CD4-positive, alpha-beta T cell treated with Interleukin-4 for 4 hours (primary cell): Measurements from ENCODE around the gene SRP68.
"Not testable (repeated sequence)": the region's sequence is repeated elsewhere in the genome, so short reads cannot be mapped to it uniquely, and the experiment has no call there.

ENCODE experiments used
- DNase-seq: peaks from one replicate; pipeline ENCODE4 v3.0.0-alpha.2; 2020

SRP68 gene

GRCh38 chr17:76089680-76090516, 17.6 kb upstream of the SRP68 start:
- DNase-seq, result no peak

GRCh38 chr17:76088868-76089576, 16.7 kb upstream of the SRP68 start:
- DNase-seq, result no peak

- DNase-seq, result no peak
Observed at GRCh38 chr17:76088041-76088867, 15.9 kb upstream of the SRP68 start.

- DNase-seq, result no peak
Observed at GRCh38 chr17:76087531-76087930, 15.2 kb upstream of the SRP68 start.

DNA sequence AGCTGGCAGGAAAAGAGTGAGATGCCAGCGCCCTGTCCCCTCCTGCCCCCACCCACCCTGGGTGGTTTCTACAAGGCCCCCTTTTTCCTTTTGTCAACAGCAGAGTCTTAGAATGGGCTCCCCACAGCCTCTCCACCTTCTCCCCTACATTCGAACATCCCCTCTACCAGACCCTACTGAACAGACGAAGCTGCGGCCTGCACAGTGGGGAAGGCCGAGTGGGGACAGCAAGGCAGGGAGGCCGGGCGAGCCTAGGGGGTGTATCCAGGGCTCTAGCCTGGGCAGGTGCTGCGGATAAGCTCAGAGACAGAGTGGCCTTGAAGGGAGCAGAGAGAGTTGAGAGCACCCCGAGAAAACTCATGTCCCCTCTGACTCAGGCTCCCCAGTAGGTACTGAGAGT, 14.1 kb upstream of the SRP68 start:
- DNase-seq, result no peak

DNA sequence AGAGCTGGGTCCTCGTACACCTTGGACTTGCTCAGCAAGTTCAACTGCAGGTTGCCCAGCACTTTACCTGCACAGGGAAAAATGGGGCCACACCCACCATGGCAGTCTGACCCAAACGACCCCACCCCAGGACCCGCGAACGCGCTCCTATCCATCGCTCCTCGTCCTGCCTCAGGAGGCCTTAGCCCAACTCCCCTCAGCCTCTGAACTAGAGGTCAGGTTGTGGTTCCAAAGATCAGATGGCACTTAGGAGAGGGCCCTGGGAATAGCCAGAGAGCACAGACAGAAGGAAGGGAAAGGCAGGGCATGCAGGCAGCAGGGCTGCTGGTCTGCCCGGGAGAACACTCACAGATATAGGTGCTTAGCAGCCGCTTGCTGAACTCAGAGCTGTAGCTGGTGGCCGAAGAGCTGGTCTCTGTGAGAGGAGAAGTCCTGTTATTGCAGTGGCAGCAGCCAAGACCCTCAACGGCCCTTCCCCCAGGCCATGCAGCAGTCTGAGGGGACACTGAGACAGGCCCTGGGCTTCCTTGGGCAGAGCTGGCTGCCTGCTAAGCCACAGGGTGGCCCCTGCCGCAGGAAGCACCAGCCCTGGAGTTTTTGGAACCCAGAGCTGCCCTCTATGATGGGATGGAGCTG, 13.5 kb upstream of the SRP68 start:
- no peak for DNase-seq

DNA sequence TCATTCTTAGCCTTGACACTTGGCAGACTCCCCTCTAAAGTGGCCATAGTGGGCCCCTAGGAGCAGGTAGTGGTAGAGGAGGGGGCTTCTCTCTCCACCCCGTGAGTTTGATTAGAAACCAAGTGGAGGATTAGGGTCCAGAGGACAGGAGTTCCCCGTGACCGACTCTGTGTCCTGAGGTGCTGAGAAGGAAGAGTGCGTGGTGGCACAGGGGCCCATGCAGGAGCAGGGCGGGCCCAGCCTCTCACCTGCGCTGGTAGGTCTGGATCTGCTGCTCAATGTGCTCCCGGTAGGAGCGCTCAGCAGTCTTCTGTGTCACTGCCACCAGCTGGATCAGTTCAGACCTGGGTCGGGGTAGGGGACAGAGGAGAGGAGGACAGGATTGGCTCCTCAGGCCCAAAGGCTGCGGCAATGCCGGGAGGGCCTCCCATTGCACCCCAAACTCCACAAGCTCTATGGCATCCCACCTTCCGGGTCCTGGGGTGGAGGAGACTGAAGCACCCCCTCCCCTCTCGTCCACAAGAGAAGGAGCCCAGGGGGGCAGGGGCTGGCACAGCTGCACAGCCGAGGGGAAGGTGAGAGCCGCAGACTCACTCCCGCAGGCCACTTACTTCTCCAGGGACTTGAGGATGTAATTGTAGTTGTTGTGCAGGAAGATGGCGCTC, 12.9 kb upstream of the SRP68 start:
- no peak for DNase-seq

DNA sequence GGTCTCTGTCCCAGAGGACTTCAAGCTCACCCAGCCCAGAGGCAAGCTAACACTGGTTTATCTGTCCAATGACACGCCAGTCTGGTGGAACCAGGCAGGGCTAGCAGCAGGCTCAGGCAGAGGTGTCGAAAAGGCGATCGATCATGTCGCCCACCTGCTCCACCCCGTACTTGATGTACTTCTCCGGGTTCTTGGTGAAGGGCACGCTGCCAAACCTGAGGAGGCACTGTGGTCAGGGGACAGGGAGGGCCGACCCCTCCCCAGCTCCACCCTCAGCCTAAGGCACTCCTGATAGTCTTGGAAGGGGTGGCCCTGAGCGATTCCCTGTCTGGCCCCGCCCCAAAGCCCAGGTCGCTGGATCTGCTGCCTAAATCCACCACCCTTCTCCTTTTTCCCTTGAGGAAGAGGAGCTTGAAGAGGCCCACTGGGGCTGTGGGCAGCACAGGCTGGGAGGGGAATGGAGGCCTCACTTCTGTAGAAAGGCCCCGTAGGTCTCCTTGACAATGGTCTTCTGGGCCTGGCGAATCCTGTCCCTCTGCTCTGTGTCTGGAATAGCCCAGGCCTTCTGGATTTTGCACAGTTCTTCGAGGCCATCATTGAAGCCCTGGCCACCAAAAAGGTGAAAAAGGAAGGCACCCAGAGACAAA, 11.3 kb upstream of the SRP68 start:
- no peak for DNase-seq

DNA sequence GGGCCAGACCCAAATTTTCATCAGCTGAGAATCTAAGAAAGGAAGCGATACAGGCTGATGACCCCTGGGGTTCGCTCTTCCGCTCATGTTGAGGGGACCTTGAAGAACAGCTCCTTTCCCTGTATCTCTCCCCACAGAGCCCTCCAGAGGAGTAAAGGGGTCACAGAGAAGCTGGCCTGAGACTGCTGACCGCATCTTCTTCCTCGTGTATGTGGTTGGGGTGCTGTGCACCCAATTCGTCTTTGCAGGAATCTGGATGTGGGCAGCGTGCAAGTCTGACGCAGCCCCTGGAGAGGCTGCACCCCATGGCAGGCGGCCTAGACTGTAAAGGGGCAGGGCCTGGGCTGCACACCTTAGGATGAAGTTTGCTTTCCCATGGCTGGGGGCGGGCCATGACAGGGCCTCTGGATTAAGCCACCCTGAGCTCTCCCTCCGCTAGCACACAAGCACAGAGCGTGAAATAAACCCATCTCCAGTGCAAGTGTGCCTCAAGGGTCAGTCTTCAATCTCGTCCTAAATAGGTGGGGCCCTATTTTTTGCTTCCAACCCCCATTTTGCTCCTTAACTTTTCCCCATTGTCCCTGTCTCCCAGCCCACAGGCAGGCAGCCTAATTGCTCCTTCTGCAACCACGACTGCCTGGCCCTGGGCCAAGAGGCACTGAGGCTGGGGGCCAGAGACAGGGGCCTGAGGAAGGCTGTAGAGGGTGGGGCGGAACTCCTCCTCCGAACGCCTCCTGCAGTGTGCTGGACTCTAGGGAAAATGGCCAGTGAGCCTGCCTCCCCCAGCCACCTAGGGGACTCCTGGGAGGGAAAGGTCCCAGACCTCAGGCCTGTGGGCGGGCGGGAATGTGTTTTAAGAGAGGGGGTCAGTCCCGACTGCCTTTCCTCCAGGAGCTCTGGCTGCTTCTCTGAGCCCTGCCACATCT, 10.3 kb upstream of the SRP68 start:
- DNase-seq, result no peak

DNA sequence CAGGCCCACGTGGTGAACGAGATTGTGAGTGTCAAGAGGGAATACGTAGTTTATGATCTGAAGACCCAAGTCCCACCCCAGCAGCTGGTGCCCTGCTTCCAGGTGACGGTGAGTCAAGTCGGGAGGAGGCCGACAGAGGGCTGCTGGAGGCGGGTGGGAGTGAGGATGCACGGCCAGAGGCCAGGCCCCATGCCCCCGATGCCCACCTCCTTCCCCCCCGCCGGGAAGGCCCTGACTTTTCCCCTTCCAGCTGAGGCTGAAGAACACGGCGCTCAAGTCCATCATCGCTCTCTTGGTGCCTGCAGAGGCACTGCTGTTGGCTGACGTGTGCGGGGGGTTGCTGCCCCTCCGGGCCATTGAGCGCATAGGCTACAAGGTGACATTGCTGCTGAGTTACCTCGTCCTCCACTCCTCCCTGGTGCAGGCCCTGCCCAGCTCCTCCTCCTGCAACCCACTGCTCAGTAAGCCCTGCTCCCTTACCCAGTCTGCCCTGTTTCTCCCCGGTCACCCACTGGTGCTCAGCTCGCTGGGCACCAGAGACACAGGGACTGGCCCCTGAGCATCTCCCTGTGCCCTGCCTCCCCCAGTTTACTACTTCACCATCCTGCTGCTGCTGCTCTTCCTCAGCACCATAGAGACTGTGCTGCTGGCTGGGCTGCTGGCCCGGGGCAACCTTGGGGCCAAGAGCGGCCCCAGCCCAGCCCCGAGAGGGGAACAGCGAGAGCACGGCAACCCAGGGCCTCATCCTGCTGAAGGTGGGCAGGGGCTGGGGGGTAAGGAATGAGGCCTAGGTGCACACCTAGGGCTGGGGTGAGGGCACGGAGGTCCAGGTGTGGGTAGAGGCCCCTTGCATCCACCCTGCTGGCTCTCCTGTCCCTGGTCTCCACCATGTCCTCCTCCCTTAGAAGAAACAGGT, 9.2 kb upstream of the SRP68 start:
- no peak for DNase-seq

DNA sequence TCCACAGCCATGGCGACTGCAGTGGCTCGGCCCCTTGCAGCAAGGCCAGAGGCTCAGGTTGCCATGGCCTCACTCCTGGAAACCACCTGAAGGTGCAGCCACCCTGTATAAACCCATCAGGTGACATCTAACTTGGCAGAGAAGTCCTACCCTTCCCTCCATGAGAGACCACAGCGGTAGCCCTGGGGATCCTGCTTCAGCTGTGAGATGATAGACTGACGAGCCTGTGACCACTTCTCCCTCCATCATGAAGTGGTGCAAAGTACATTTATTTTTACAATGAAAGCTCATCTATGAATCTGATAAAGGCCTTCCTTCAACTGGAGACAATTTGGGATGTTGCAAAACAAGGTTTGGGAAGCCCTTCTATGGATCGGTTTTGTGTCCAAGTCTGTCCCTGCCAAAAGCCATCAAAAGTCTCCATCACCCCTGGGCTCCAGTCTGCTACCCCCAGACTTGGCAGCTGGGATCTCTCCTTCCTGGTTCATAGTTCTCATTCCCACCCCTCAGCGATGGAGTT, 8.5 kb upstream of the SRP68 start:
- no peak for DNase-seq

DNA sequence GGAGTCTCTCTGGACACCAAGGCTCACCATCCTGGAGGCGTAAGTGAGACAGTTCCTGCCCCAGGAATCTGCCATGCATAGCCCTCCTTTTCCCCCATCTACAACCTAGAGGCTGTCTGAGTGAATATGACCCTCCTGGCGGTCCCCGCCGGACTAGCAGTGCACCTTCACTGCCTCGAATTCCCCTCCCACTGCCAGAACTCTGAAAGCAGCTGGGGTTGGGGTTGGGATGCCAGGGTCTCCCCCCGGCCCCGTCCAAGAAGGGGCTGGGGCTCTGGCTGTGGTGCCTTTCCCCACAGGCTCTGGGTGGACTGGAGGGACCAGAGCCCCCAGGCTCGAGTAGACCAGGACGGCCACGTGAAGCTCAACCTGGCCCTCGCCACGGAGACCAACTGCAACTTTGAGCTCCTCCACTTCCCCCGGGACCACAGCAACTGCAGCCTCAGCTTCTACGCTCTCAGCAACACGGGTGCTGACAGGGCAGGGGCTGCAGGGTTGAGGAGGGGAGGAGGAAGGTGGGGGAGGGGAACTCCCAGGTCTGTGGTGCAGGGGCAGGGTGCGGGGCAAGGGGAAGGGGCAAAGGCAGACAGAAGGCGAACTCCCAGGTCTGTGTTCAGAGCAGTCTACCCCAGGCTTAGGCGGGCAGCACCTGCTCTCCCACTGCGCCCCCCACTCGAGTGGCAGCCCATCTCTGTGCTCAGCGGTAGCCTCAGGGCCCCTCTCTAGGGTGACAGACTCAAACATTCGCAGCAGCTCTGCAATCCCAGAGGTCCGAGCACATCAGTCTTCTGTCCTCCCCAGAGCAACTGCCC, 7.8 kb upstream of the SRP68 start:
- DNase-seq, result no peak

DNA sequence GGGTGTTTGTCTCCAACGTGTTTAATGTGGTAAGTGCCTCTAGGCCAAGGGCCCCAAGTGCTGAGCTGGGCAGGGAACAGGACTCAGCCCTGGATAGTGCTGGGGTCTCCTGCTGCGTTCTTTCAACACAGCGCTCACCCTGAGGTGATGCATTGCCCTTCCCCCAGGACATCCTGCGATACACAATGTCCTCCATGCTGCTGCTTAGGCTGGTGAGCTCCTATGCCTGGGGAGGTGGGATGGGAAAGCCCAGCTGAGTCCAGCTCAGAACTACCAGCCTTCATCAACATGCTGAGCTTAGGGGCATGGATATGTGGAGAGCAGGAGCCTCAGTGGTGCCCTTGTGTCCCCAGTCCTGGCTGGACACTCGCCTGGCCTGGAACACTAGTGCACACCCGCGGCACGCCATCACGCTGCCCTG, 7.2 kb upstream of the SRP68 start:
- DNase-seq, result no peak

- no peak for DNase-seq
Observed at GRCh38 chr17:76078860-76079534, 6.7 kb upstream of the SRP68 start, which contains the start of gene ZACN. TSS of gene ZACN (plus strand) at chr17:76079182. CDS start at chr17:76079265, 83 bp downstream.

DNA sequence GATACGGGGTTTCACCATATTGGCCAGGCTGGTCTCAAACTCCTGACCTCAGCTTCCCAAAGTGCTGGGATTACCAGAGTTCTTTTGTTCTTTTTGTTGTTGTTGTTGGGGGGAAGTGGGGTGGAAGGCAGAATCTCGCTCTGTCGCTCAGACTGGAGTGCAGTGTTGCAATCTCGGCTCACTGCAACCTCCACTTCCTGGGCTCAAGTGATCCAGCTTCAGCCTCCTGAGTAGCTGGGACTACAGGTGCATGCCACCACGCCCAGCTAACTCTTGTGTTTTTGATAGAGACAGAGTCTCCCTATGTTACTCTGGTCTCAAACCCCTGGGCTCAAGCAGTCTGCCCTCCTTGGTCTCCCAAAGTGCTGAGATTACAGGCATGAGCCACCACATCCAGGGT, 6.1 kb upstream of the SRP68 start:
- not testable (repeated sequence) for DNase-seq

DNA sequence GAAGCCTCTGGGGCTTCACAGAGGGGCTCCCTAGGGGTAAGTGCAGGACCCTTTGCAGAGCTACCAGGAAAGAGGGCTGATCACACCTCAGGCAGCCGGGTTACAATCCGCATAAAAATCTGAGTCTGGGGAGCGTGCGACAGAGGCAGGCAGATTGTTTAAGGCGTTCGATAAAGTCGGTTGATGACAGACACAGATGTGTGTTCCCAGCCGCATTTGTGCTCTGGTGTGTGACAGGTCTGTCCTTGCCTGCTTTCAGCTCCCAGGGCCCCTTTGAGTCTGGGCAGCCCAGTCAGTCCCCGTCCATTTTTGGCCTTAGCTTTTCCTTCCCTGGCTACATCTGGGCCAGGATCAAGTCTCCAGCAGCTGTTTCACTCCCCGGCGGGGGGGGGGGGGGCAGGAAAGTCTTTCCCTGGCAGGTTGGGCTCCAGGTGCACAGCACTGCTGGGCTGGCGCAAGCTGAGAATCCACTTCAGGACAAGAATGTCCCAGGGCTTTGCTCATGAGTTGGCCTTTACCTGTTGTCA, 5.3 kb upstream of the SRP68 start:
- DNase-seq, result no peak
